ENCODE data around the gene MYO1B.

Gene MYO1B

DNA sequence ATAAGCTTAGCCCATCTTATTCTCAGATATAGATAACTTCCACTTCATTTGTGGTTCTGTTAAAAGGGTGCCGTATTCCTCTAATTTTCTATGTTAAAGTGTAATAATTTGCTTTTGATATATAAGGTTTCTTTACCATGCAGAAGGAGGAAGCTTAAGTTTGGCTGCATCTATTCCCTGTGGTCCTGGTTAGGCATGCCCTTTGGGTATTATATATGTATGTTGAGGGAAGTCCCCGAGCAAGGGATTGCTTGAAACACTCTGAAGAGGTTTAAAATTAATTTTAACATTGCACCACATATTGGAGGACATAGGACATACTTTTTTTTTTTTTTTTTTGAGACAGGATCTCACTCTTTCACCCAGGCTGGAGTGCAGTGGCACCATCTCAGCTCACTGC, 16.9 kb upstream of the MYO1B start:
- no peak for DNase-seq

DNA sequence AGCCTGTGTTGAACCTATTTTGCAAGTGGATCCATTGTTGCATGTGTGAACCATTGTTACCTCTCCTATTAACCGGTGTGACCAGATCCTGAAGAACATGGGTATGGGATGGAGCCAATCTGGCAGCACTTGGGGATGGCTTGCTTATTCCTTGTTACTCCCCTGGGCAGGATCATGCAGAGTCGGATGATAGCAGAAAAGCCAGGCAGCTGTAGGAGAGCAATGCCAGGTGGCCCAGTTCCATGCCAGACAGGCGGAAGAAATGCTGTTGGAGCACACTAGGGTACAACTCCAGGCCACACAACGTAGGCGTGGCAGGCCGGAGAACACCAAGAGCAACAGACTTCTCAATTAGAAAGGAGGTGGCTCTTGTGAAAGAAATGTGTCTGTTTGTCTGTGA, 16.3 kb upstream of the MYO1B start:
- DNase-seq = no peak

DNA sequence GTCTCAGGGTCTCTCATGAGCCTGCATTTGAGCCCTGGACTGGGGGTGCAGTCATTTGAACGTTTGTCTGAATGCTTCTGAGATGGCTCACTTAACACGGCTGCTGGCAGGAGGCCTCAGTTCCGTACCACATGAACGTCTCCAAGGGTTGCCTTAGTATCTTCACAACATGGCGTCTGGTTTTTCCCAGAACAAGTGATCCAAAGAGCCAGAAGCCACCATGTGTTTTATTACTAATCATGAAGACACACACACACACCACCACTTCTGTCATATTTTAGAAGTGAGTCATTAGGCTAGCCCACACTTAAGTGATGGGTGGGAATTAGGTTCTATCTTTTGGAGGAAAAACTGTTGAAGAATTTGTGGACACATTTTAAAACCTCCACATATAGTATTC, 15.0 kb upstream of the MYO1B start:
- DNase-seq = no peak

DNA sequence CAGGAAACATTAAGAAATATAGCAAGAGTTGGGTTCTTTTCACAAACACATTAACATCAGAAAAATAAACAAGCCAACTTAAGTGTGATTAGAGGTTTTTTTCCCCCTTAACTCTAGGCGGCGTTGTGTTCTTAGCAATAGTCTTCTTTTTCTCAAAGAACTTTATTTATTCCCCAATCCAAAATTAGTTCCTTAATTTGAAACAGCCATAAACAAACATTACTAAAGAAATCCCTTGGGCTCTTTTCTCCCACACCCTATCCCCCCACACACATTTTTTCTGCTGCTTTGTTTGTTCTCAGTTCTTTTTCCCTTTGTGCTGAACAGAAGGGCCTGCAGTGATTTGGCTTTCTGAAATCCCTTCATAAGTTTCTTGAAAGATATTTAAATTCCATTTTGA, 13.2 kb upstream of the MYO1B start:
- no peak for DNase-seq

DNA sequence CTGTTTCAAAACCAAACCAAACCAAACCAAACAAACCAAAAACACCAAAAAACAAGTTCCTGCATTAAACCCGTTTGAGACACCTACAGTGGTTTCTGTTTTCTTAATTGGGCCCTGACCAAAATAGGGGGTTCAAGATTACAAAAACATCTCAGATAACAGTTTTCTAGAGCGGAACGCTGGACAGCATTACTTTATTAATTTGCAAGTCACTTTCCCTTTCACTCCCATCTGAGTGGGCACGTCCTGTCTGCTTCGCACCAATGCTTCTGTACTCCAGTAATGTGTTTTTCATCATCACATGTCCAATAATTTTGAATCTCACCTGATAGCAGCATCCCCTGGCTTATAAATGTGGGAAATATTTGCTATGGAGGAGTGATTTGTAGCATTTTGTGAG, 11.7 kb upstream of the MYO1B start:
- no peak for DNase-seq

DNA sequence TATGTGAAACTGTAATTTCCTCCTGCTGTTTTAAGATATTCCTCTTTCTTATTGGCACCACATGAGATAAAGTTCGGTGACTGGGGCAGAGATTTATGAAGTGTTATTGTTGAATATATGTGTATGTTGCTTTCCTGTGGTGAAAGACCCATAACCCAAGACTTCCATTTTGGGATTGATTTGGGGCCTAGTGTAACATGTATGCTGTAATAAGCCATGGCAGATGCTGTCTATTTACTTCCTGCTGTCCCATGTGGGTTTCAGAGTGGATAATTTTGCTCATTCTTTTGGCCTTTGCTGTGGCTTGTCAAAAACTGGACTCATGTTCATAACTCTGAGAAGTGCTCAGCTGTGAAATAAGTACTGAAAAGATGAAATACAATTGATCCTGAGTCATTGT, 10.8 kb upstream of the MYO1B start:
- no peak for DNase-seq

DNA sequence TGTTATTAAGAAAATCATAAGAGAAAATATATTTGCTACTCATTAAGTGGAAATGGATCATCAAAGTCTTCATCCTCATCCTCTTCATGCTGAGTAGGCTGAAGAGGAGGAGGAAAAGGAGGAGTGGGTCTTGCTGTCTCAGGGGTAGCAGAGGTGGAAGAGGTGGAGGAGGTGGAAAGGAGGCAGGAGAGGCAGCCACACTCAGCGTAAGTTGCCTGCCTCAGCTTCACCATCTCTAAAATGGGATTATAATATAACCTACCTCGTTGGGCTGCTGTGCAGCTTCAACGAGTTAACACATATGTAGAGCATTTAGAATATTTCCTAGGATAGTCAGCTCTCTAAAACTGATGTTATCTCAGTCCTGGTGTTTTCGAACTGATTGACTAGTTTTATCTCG, 4.3 kb upstream of the MYO1B start:
- DNase-seq = no peak

DNA sequence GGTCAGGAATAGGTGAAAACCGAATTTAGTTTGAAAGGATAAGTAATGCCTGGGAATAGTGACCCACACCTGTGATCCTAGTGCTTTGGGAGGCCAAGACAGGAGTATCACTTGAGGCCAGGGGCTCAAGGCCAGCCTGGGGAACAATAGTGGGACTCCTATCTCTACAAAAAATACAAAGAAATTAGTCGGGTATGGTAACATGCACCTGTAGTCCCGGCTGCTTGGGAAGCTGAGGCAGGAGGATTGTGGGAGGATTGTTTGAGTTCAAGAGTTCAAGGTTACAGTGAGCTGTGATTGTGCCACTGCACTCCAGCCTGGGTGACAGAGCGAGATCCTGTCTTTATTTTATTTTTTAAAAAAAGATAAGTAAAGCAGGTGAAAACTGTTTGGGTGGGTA, 3.8 kb upstream of the MYO1B start:
- DNase-seq = no peak

DNA sequence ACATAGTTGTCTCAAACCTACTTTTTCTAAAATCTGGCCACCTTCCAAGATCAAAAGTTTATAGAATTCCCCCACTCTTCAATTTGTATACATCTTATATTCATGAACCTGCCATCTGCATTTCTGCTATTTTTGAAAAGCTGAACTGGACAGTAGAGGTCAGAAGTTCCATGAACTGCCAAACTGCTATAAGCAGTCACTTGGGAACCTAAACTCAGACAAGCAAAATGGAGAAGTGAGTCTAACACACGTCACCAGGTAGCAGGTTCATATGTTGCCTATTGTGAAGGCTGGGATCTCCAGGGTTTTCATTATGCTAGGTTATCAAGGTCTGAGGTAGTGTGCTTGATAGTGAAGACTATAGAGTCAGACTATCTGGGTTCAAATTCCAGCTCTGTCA, 2.0 kb upstream of the MYO1B start:
- DNase-seq = no peak

DNA sequence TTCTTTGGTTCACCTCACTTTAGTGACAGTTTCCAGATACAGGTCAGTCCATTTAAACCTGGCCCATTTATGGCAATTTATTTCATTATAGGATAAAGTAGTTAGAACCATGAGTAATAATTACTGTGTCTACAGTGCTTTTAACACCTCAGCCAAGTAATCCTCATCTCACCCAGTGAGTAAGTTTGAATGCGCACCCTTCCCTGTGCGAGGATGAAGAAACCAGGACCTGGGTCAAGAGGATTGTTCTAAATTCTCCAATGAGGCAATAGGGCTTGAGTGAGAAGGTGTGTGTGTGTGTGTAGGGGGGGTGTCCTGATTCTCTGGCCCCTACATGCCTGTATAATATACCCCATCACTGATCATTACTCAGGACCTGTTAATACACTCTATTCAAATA, 854 bp upstream of the MYO1B start:
- no peak for DNase-seq

DNA sequence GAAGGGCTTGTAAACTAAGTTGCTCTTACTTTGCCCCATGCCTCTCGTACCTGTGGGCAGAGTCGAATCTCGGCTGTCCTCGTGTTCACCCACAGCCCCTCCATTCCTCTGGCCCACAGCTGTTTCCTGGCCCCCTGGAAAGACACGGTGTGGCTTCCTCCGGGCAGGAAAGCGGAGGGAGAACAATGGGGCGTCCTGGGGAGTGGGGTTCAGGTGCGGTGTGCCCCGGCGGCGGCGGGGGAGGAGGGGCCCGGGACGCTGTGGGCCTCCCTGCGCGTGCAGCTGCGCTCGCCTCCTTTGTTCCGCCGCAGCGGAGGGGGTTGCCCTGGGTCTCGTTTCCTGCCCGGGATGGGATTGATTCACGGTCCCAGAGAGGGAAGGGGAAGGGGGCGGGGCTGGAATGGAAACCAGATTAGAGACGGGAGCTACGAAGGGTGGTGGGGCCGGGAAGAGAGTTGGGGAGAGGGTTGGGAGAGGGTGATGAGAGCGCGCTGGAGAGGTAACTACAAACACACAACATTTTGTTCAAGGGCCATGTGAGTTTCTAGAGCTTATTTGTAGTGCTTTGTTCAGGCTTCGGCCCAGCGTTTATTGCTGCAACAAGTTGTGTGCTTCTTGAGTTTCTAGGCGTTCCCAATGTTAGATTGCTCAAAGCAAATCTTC, 796 bp downstream of the MYO1B start:
- peak; percentile 33 for DNase-seq

DNA sequence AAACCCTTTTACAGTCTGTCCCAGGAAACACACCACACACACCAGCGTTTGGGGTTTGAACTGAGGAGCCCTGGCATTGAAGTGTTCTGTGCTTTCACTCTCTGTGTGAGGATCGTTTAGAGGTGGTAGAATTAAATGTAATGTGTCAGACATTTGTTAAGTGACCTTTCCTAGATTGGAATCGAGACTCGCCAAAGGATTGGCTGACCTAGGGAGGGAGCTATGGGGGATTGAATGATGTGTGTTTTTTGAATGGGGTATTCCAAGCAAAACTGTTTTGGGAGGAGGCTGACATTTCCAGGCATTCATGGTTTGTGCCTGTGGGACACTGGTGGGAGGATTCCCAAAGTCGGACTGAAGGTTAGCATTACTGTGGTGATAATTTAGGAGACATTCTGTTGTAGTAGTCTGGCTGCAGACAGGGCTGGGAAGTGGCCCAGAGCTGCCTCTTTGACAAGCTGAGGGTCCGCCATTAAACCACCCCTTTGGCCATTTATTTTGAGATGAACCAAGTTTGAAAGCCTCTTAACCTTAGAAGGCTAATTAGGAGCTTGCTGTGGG, 1.7 kb downstream of the MYO1B start:
- DNase-seq = no peak

DNA sequence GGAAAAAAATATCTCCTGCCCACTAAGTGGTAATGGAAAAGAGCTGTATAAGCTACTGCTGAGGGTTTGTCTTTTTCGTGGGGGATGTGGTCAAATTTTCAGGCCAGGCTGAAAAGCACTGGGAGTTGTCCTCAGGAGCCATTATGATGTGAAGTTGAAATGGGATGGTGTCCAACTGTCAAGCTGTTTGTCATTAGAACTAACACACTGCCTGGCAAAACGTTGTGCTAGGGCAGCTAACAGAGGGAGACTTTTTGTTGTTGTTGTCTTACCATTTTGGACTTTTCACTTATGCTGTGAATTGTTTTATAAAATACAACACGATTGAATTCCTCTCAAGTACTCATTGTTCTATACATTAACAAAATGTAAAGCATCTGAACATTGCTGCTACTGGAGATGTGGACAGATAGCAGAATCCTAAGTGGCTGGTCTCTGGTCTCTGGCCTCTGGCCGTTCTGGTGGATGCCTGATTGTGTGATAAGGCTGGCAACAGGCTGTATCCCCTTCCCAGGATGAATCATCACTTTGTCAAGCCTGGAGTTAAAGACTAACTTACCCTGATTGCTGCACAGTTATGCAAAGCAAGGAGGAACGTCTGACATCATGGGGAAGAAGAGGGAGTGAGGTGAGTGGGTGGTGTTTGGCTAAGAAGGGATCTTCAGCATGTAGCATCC, 2.3 kb downstream of the MYO1B start:
- no peak for DNase-seq

DNA sequence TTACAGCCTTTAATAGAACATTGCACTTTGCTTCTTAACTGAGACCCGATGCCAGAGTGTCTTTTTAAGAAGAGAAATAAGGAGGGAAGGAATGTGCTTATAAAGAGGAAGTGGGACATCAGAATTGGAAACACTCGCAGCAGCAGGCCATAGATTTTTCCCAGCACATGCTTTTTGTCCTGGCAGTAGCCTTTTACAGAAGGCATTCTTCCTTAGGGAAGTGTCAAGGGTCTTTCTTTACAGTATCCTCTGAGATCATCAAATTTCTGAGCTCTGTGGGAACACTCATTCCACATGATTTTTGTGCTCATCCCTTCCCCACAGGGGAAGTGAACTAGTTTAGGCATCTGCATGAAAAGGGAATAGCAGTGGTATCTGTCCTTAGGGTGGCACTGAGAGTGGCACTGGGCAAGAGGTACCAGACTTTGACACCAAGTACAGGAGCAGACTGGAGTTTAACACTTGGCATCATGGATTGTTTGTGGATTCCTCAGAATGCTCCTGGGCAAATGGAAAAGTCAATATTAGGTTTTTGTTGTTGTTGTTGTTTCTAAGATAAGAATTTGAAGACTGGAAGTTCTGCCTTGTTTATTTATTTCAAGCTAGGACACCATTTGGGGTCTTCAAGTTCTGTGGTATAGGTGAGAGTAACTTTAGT, 4.1 kb downstream of the MYO1B start:
- DNase-seq = no peak

DNA sequence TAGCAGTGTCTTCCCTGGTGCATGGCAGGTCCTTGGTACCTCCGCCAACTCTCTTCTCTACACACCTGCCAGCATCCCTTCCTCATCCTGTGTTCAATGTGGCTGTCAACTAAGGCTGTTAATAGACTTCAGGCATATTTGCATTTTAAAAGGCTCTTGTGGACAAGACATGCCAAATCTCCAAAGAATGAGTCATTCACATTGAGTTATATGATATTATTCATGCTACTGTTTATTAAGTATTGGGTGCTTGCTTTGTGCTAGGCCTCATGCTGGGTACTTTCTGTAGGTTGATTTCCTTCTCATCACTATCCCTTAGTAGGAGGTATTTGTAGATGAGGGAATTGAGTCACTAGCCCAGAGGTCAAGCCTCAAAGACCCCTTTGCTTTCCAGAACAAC, 5.2 kb downstream of the MYO1B start:
- DNase-seq = no peak

DNA sequence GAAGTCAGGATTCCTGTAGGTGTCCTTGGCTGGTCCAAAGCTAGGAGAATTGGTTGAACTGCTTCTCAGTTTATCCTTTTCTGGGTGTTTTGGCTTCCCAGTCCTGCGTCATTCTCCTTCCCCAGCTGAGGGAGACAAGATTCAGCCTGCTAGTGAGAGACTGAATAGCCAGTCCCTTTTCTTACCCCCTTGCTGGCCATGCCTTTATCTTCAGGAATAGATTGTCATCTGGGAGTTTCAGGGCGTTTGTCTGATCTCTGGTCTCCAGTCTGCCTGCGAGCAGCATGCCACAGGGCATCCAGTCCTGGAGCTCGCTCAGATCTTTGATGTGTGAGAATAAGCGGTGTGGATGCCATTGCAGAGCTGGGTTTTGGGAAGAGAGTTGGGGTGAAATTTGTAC, 5.8 kb downstream of the MYO1B start:
- no peak for DNase-seq

DNA sequence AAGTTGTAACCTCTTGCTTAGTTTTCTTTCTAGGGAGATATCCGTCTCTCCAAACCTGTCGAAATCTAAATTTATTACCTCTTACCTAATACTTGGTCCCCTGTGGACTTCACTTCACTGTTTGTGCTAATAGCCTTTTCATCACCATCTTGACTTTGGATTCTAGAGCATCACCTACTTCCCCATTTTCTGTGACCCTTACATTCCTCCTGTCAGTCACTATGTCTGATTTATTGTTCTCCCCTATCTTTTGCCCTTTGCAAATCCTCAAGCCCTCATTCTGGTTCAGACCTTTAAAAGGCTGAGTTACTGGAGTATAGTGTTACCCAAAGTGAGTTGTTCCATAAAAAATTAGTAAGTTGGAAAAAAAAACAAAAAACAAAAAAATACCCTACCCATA, 7.5 kb downstream of the MYO1B start:
- DNase-seq = no peak

DNA sequence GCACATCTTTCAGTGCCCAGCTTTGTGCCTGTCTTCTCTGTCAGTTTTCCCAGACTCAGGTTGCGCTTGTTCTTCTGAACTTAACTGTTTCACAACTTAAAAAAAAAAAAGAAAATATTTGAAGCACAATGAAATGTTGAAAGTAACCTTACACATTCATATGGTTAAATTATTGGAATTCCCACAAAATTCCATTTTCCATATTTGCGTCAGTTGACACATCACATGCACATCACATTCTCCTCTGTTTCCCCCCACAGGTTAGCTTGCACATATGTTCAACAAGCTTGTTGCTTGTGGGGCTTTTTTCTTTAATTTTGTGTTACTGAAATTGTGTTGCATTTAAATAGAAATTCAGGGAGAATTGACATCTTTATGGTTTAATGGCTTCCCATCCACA, 8.3 kb downstream of the MYO1B start:
- no peak for DNase-seq

DNA sequence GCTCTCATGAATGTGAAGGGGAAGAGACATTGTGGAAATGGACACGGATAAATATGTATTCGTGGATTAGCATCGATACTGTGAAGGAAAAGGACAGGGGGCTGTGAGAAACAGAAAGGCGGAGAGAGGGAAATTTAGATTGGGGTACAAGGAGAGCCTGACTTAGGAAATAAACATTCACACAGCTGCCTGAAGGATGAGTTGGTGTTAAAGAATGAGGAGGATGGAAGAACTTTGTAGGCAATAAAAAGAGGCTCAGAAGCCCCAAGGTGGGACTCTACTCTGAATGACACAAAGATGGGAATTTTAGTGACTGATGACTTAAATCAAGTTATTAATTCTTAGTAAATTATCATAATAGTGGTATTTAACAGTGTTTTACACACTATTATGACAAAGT, 10.1 kb downstream of the MYO1B start:
- DNase-seq = no peak

DNA sequence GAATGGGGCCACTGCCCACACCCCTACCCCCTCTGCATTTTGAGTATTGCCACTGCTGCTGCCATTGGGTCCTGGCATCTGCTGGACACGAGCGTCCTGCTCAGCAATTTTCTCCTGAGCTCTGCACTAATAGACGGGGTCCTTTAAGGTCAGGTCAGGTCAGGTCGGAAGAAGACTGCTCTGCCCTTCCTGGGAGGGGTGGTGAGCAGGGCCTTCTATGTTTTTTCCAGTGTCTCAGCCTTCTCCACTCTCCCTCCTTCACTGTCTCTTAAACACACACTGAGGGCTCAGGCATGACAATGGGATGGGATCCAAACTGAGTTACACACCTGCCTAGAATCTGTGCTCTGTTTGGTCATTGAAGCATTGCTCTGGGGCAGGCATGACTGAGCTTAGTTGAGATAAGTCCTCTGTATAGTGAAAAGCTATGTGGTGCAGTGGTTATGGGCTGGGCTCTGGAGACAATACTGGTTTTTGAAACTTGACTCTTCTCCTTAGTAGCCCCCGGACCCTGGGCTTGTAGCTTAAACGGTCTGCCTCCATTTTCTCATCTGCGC, 10.6 kb downstream of the MYO1B start:
- no peak for DNase-seq

DNA sequence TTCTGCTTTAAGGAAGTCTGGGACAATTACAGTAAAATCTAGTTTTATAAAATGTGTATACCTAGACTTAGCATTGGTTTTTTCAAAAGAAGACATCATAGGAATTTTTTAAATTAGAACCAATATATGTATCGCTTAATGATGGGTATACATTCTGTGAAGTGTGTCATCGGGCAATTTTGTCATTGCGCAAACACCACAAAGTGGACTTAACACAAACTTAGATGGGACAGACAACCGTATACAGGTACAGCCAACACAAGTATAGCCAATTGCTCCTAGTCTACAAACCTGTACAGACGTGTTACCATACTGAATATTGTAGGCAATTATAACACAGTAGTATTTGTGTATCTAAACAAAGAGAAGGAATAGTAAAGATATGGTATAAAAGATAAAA, 12.7 kb downstream of the MYO1B start:
- no peak for DNase-seq

DNA sequence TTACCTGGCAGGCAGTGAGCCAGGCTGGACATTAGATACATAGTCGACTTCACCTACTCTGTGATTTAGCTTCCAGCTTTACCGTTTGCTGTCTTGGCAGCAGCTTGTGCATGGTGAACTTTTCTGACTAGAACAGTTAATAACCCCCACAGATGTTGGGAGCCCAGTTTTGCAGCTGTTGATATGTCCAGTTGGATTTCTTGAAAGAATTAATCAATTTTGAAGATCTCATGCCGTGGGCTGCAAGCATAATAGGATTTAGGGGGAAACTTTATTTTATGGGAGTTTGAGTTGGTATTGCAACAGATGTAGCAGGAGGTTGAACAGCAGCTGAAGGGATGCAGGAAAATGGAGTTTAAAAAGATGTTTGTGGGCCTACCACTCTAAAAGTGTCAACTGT, 13.8 kb downstream of the MYO1B start:
- no peak for DNase-seq

DNA sequence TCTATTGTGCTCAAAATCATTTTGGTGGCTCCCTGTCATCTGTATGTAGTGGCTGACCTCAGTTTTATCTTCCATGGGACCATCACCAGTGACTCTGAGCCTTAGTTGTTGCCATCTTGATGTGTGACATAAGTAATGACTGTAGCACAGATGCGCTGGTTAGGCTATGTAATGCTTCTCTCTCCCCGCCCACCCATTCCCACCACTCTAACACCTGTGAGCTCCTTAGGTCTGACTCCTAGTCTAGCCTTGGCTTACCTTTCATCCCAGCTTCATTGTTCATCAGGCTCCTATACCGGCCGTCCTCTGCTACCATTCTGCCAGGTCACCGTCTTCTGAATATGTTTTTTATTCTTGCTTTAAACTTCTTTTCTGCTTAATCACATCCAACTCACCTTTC, 17.2 kb downstream of the MYO1B start:
- DNase-seq = no peak

DNA sequence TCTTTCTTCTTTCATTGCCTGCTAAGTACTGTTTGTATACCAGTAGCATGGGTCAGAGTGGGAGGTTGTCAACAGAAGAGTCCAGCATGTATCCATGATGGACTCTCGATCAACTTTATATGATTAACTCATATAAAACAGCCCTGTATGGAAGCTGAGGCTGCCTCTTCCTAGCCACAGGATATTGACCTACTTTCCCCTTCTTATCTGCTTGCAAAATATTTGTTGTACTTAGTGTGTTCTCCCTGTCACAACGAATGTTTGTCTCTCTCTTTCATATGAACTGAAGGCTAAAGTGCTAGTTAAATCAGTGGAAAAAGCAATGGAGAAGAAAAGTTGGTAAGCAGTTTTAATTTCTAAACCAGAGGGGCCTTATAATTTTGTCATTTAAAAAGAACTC, 17.8 kb downstream of the MYO1B start:
- DNase-seq = no peak

Measured in T1000 (cell line).